Measurements from ENCODE around the gene PTPRN2. TPM values are rescaled to one million over a fixed set of nuclear protein-coding genes. Genes with fewer than 3 reads are reported as not detected.
"Not testable (repeated sequence)": the region's sequence is repeated elsewhere in the genome, so short reads cannot be mapped to it uniquely, and the experiment has no call there.

Gene PTPRN2
- total and polyA plus RNA-seq, 2 of the 13 experiments (the other 11 are each of a cell fraction or from before 2014, with no cell fraction given): 2.5 to 24.2 TPM

DNA sequence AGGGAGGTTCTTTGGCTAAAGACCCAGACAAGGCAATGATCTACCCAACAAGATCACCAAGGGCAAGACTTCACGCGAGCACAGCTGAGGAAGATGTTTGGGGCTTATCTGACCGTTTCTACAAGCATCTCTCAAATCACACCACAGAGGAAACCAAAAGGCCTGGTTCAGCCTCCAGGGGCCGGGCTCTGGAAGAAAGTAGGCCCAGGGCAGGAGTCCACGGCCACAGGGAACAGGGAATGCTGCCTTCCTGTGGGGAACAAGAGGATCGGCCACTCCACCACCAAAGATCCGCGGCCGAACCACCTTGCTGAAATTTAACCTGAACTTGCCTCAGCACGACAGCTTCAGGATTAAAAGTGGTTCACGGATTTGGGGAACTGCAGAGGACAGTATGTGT, 332.5 kb downstream of the PTPRN2 start:
- ChIA-PET CTCF (ENCODE audit: low intra/inter-chr PET ratio, low total read pairs) (no interaction called here), POLR2A (no interaction called here)
- Histone ChIP-seq H3K79me2 (ENCODE audit: insufficient read depth, low read length) (no peaks in the 10 kb centered on the region), H3K4me1 (ENCODE audit: insufficient read depth, low read length) (no peaks in the 10 kb centered on the region), H3K27me3 (ENCODE audit: control insufficient read depth in 1 of 2, insufficient read depth in 2 of 2, low read length in 2 of 2) (no peaks in the 10 kb centered on the region), H3K36me3 (replicated peaks in 1 of 2; ENCODE audit: control insufficient read depth in 1 of 2, insufficient read depth in 2 of 2, low read length in 2 of 2) (no peaks in the 10 kb centered on the region), H3K9me3 (ENCODE audit: low read length) (no peaks in the 10 kb centered on the region), H2AFZ (ENCODE audit: low read length) (no peak overlapping the region), H3K4me2 (ENCODE audit: low read depth, low read length) (no peak overlapping the region), H3K27ac (ENCODE audit: extremely low read length, insufficient read depth, low read length) (no peak overlapping the region), H3K9ac (ENCODE audit: insufficient read depth, low read depth, low read length) (no peak overlapping the region), H3K4me3 (replicated peaks in 1 of 3; ENCODE audit: insufficient read depth in 1 of 3, low read depth in 2 of 3, low read length in 3 of 3) (no peak overlapping the region), H4K20me1 (ENCODE audit: insufficient read depth, low read length) (peaks cover 36% of the 10 kb centered on the region)
- DNase-seq (ENCODE audit: low spot score): no peak
- no peak for TF ChIP-seq SMC3 (IDR thresholded peaks at IDR 0.05; ENCODE audit: low read length)
- no TSS peak for BruUV-seq (replicated peaks)
- intact Hi-C loops (cut with micrococcal nuclease; ENCODE audit: unreplicated experiment) (no loop called here), in situ Hi-C loops (cut with HindIII; ENCODE audit: extremely low pct_ligation_motif_present, low pct_unique_long_range_greater_than_20kb) (no loop called here)
- ATAC-seq: no peak; the same call in 2 of the 3 replicates
- 80% methylated on average over 11 of the region's 11 CpGs for WGBS (ENCODE audit: low lambda C conversion rate)
- FAIRE-seq: no peak

DNA sequence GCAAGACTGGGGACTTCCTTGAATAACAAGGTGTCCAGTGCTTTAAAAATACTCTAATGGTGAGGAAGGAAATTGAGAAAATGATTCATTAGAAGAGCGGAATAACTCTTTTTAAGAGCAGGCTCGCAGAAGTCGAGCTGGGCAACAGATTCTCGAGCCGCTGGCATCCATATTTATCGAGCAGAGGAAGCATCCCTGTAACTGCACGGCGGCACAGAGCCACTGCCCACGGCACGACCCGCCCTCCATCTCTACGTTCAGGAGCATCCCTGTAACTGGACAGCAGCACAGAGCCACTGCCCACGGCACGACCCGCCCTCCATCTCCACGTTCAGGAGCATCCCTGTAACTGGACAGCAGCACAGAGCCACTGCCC, 334.0 kb downstream of the PTPRN2 start:
- POLR2A ChIA-PET; CTCF ChIA-PET (ENCODE audit: low intra/inter-chr PET ratio, low total read pairs); FAIRE-seq; H3K9me3 ChIP-seq (ENCODE audit: low read length); H3K4me2 ChIP-seq (ENCODE audit: low read depth, low read length); DNase-seq (ENCODE audit: low spot score); in situ Hi-C loops (cut with HindIII; ENCODE audit: extremely low pct_ligation_motif_present, low pct_unique_long_range_greater_than_20kb); H3K4me1 ChIP-seq (ENCODE audit: insufficient read depth, low read length); H3K9ac ChIP-seq (ENCODE audit: insufficient read depth, low read depth, low read length); H2AFZ ChIP-seq (ENCODE audit: low read length); BruUV-seq (replicated peaks); ATAC-seq; intact Hi-C loops (cut with micrococcal nuclease; ENCODE audit: unreplicated experiment); H3K27ac ChIP-seq (ENCODE audit: extremely low read length, insufficient read depth, low read length); H3K4me3 ChIP-seq (replicated peaks in 1 of 3; ENCODE audit: insufficient read depth in 1 of 3, low read depth in 2 of 3, low read length in 3 of 3); H3K79me2 ChIP-seq (ENCODE audit: insufficient read depth, low read length); H3K27me3 ChIP-seq (ENCODE audit: control insufficient read depth in 1 of 2, insufficient read depth in 2 of 2, low read length in 2 of 2); H3K36me3 ChIP-seq (replicated peaks in 1 of 2; ENCODE audit: control insufficient read depth in 1 of 2, insufficient read depth in 2 of 2, low read length in 2 of 2): not testable (repeated sequence)
- H4K20me1 ChIP-seq (ENCODE audit: insufficient read depth, low read length): peaks cover 44% of the 10 kb centered on the region
- 72% methylated on average over 7 of the region's 16 CpGs for WGBS (ENCODE audit: low lambda C conversion rate)
